EH (cell line): ENCODE results near the gene ASIC3.

Experiments
- DNase-seq: peaks from one replicate; pipeline ENCODE4 v3.0.0-alpha.2; 2015; ENCODE audit warnings: low read depth

The ASIC3 gene

GRCh38 chr7:151085691-151086620, 37.6 kb downstream of the ASIC3 start, which contains the start of gene AGAP3:
TSS of gene AGAP3 (plus strand) at chr7:151086475. CDS start at chr7:151086742, 267 bp downstream.
- DNase-seq: peak; percentile 85

GRCh38 chr7:151086802-151087244, 38.5 kb downstream of the ASIC3 start:
- peak; percentile 43 for DNase-seq

GRCh38 chr7:151087245-151088018, 39.1 kb downstream of the ASIC3 start:
- DNase-seq: peak; percentile 61

GRCh38 chr7:151088019-151088855, 39.9 kb downstream of the ASIC3 start:
- peak; percentile 63 for DNase-seq

GRCh38 chr7:151088856-151089699, 40.7 kb downstream of the ASIC3 start:
- peak; percentile 73 for DNase-seq

- DNase-seq: peak; percentile 26
Observed at GRCh38 chr7:151089893-151090730, 41.8 kb downstream of the ASIC3 start.

GRCh38 chr7:151091003-151091402, 42.7 kb downstream of the ASIC3 start:
- no peak for DNase-seq

GRCh38 chr7:151091431-151091830, 43.1 kb downstream of the ASIC3 start:
- no peak for DNase-seq

GRCh38 chr7:151091988-151092387, 43.7 kb downstream of the ASIC3 start:
- DNase-seq: no peak

- no peak for DNase-seq
Observed at GRCh38 chr7:151093748-151094147, 45.4 kb downstream of the ASIC3 start.

- DNase-seq: no peak
Observed at GRCh38 chr7:151094675-151095074, 46.3 kb downstream of the ASIC3 start.

- DNase-seq: no peak
Observed at GRCh38 chr7:151095123-151095797, 46.9 kb downstream of the ASIC3 start.

- no peak for DNase-seq
Observed at GRCh38 chr7:151095828-151096475, 47.6 kb downstream of the ASIC3 start.

- DNase-seq: no peak
Observed at GRCh38 chr7:151099486-151100211, 51.3 kb downstream of the ASIC3 start.

- DNase-seq: no peak
Observed at GRCh38 chr7:151100921-151101320, 52.6 kb downstream of the ASIC3 start.

GRCh38 chr7:151101621-151102396, 53.5 kb downstream of the ASIC3 start:
- no peak for DNase-seq
